ENCODE data around the gene MC3R.

MC3R gene

GRCh38 chr20:56207656-56208055 lies 40.9 kb upstream of the MC3R start:
- no peak for TF ChIP-seq CTCF (IDR thresholded peaks at IDR 0.05; ENCODE audit: unreplicated experiment in 3 of 3)
- H3K9me3 Mint-ChIP-seq: peaks cover 33% of the 10 kb centered on the region
- H3K4me3 Mint-ChIP-seq: no peak overlapping the region

GRCh38 chr20:56208121-56208520 lies 40.4 kb upstream of the MC3R start:
- peaks cover 33% of the 10 kb centered on the region for H3K9me3 Mint-ChIP-seq
- no peaks in the 10 kb centered on the region for H3K36me3 Mint-ChIP-seq (ENCODE audit: low read depth)
- H3K4me3 Mint-ChIP-seq: no peak overlapping the region
- no peaks in the 10 kb centered on the region for H3K4me1 Mint-ChIP-seq
- no peak overlapping the region for H3K27ac Mint-ChIP-seq
- no peak for TF ChIP-seq CTCF (IDR thresholded peaks at IDR 0.05; ENCODE audit: unreplicated experiment in 3 of 3)
- H3K27me3 Mint-ChIP-seq (ENCODE audit: low read depth): peaks cover 3% of the 10 kb centered on the region

More at GRCh38 chr20:56207656-56208055, 40.9 kb upstream of the MC3R start:
- H3K27ac Mint-ChIP-seq: no peak overlapping the region
- H3K4me1 Mint-ChIP-seq: no peaks in the 10 kb centered on the region
- H3K27me3 Mint-ChIP-seq (ENCODE audit: low read depth): peaks cover 3% of the 10 kb centered on the region
- no peaks in the 10 kb centered on the region for H3K36me3 Mint-ChIP-seq (ENCODE audit: low read depth)

GRCh38 chr20:56211051-56211450 lies 37.5 kb upstream of the MC3R start:
- Mint-ChIP-seq H3K4me3 (no peak overlapping the region), H3K4me1 (no peaks in the 10 kb centered on the region)

GRCh38 chr20:56212091-56212490 lies 36.4 kb upstream of the MC3R start:
- Mint-ChIP-seq H3K36me3 (ENCODE audit: low read depth) (no peaks in the 10 kb centered on the region), H3K4me1 (no peaks in the 10 kb centered on the region), H3K27ac (no peak overlapping the region), H3K27me3 (ENCODE audit: low read depth) (peaks cover 6% of the 10 kb centered on the region), H3K9me3 (peaks cover 43% of the 10 kb centered on the region), H3K4me3 (no peak overlapping the region)
- no peak for TF ChIP-seq CTCF (IDR thresholded peaks at IDR 0.05; ENCODE audit: unreplicated experiment in 3 of 3)

More at GRCh38 chr20:56211051-56211450, 37.5 kb upstream of the MC3R start:
- Mint-ChIP-seq H3K36me3 (ENCODE audit: low read depth) (no peaks in the 10 kb centered on the region), H3K9me3 (peaks cover 38% of the 10 kb centered on the region), H3K27me3 (ENCODE audit: low read depth) (peaks cover 4% of the 10 kb centered on the region), H3K27ac (no peak overlapping the region)
- no peak for TF ChIP-seq CTCF (IDR thresholded peaks at IDR 0.05; ENCODE audit: unreplicated experiment in 3 of 3)

- H3K27me3 Mint-ChIP-seq (ENCODE audit: low read depth): peaks cover 6% of the 10 kb centered on the region
- H3K9me3 Mint-ChIP-seq: peaks cover 37% of the 10 kb centered on the region
- H3K4me1 Mint-ChIP-seq: no peaks in the 10 kb centered on the region
- TF ChIP-seq CTCF (IDR thresholded peaks at IDR 0.05; ENCODE audit: unreplicated experiment in 3 of 3): no peak
- no peak overlapping the region for H3K27ac Mint-ChIP-seq
- no peak overlapping the region for H3K4me3 Mint-ChIP-seq
- H3K36me3 Mint-ChIP-seq (ENCODE audit: low read depth): no peaks in the 10 kb centered on the region
Observed at GRCh38 chr20:56213321-56213720, 35.2 kb upstream of the MC3R start.

- H3K4me1 Mint-ChIP-seq: no peaks in the 10 kb centered on the region
Observed at GRCh38 chr20:56215115-56215514, 33.4 kb upstream of the MC3R start.

More at GRCh38 chr20:56215115-56215514, 33.4 kb upstream of the MC3R start:
- H3K27me3 Mint-ChIP-seq (ENCODE audit: low read depth): peaks cover 9% of the 10 kb centered on the region
- no peaks in the 10 kb centered on the region for H3K36me3 Mint-ChIP-seq (ENCODE audit: low read depth)
- H3K27ac Mint-ChIP-seq: no peak overlapping the region
- no peak for TF ChIP-seq CTCF (IDR thresholded peaks at IDR 0.05; ENCODE audit: unreplicated experiment in 3 of 3)
- H3K4me3 Mint-ChIP-seq: no peak overlapping the region
- peaks cover 33% of the 10 kb centered on the region for H3K9me3 Mint-ChIP-seq

All from nephron (organoid).